Neural cell (in vitro differentiated cells): ENCODE results near the gene LMO3. TPM values are rescaled to one million over a fixed set of nuclear protein-coding genes. Genes with fewer than 3 reads are reported as not detected.

Experiments used
- H2AFZ ChIP-seq: fragments of 200-600, 300-800 bp; sonication (generic), shearing (Covaris generic); 2 replicates; pipeline ENCODE4 v1.6.0; 2014; ENCODE audit warnings: low read depth, mild to moderate bottlenecking, antibody characterized with exemption, low read length, moderate library complexity
- H3F3A ChIP-seq: fragments of 200-600 bp; shearing (Covaris generic); 2 replicates; pipeline ENCODE4 v1.6.1; 2016; ENCODE audit warnings: mild to moderate bottlenecking, moderate library complexity, mixed read lengths, antibody characterized with exemption, low read length; ENCODE audit not compliant: insufficient read depth, poor library complexity, severe bottlenecking
- H3K27ac ChIP-seq: fragments of 200-600, 300-800 bp; sonication (generic), shearing (Covaris generic); 2 replicates; pipeline ENCODE4 v1.5.1; 2014; ENCODE audit warnings: mild to moderate bottlenecking, low read length, moderate library complexity
- H3K27me3 ChIP-seq: fragments of 300-800, 200-600 bp; sonication (generic), shearing (Covaris generic); 2 replicates; pipeline ENCODE4 v1.6.0; 2014; ENCODE audit warnings: mild to moderate bottlenecking, low read depth, low read length, moderate library complexity; ENCODE audit not compliant: insufficient read depth
- H3K36me3 ChIP-seq: fragments of 300-800, 200-600 bp; sonication (generic), shearing (Covaris generic); 2 replicates; pipeline ENCODE4 v1.5.1; 2014; ENCODE audit warnings: mild to moderate bottlenecking, antibody characterized with exemption, low read length, moderate library complexity; ENCODE audit not compliant: insufficient read depth
- H3K4me2 ChIP-seq: fragments of 300-800, 200-600 bp; sonication (generic), shearing (Covaris generic); 2 replicates; pipeline ENCODE4 v1.6.0; 2014; ENCODE audit warnings: mild to moderate bottlenecking, low read length
- H3K4me3 ChIP-seq: fragments of 300-800, 200-600 bp; sonication (generic), shearing (Covaris generic); 2 replicates; pipeline ENCODE4 v1.5.1; 2014; ENCODE audit warnings: mild to moderate bottlenecking, low read length, moderate library complexity
- H3K79me2 ChIP-seq: fragments of 200-600 bp; shearing (Covaris generic); replicated peaks from 2 replicates; pipeline ENCODE4 v1.6.0; 2014; ENCODE audit warnings: mild to moderate bottlenecking, low read length, moderate library complexity; ENCODE audit not compliant: insufficient read depth
- H3K9ac ChIP-seq: fragments of 300-800, 200-600 bp; sonication (generic), shearing (Covaris generic); 2 replicates; pipeline ENCODE4 v1.6.1; 2016; ENCODE audit warnings: mild to moderate bottlenecking, low read length, mixed read lengths
- H3K9me2 ChIP-seq: fragments of 200-600 bp; shearing (Covaris generic); 2 replicates; pipeline ENCODE4 v1.6.1; 2016; ENCODE audit warnings: mild to moderate bottlenecking, low read length, mixed read lengths; ENCODE audit not compliant: insufficient read depth
- H3K9me3 ChIP-seq: fragments of 200-600, 300-800 bp; sonication (generic), shearing (Covaris generic); 2 replicates; pipeline ENCODE4 v1.6.1; 2016; ENCODE audit warnings: mild to moderate bottlenecking, mixed run types, low read length, moderate library complexity, mixed read lengths
- H4K20me1 ChIP-seq: fragments of 200-600 bp; shearing (Covaris generic); 2 replicates; pipeline ENCODE4 v1.6.1; 2016; ENCODE audit warnings: mild to moderate bottlenecking, mixed run types; ENCODE audit not compliant: insufficient read depth
- CTCF ChIP-seq: fragments of 450-650 bp; IDR thresholded peaks from 2 replicates; pipeline ENCODE4 v1.5.1; 2014; ENCODE audit warnings: antibody characterized with exemption, mild to moderate bottlenecking, moderate library complexity; ENCODE audit not compliant: poor library complexity, severe bottlenecking
- EP300 ChIP-seq: fragments of 450-650 bp; conservative IDR thresholded peaks from 2 replicates; pipeline ENCODE4 v1.6.1; 2014; ENCODE audit warnings: antibody characterized with exemption, mild to moderate bottlenecking, moderate library complexity; ENCODE audit not compliant: poor library complexity, severe bottlenecking
- EZH2 ChIP-seq: fragments of 200-600, 300-800 bp; shearing (Covaris generic), sonication (generic); IDR thresholded peaks from 2 replicates; pipeline ENCODE4 v1.6.1; 2014; ENCODE audit warnings: antibody characterized with exemption, low read length, borderline replicate concordance, mild to moderate bottlenecking; ENCODE audit not compliant: insufficient read depth, poor library complexity, severe bottlenecking
- MXI1 ChIP-seq: fragments of 450-650 bp; conservative IDR thresholded peaks from 2 replicates; pipeline ENCODE4 v1.6.1; 2014; ENCODE audit warnings: antibody characterized with exemption, mild to moderate bottlenecking; ENCODE audit not compliant: poor library complexity, severe bottlenecking
- POLR2AphosphoS5 ChIP-seq: IDR thresholded peaks from 2 replicates; pipeline ENCODE4 v1.6.1; 2012
- RAD21 ChIP-seq: fragments of 450-650 bp; conservative IDR thresholded peaks from 2 replicates; pipeline ENCODE4 v1.6.1; 2014; ENCODE audit warnings: antibody characterized with exemption, mild to moderate bottlenecking, moderate library complexity
- SMC3 ChIP-seq: fragments of 450-650 bp; conservative IDR thresholded peaks from 2 replicates; pipeline ENCODE4 v1.6.1; 2014; ENCODE audit warnings: antibody characterized with exemption, mild to moderate bottlenecking, moderate library complexity; ENCODE audit not compliant: poor library complexity
- TAF1 ChIP-seq: IDR thresholded peaks from 2 replicates; pipeline ENCODE4 v1.6.1; 2012; ENCODE audit warnings: low read depth
- polyA plus RNA-seq: library from polyadenylated mRNA; depleted of rRNA; stranded (reverse); fragments of >200 nt; gene quantifications from 2 replicates; pipeline ENCODE4 v1.2.3, GENCODE V29; 2014
- TF ChIP-seq, protein P1 (sequence below): IDR thresholded peaks from 2 replicates; pipeline ENCODE4 v1.6.1; 2012; ENCODE audit warnings: borderline replicate concordance

LMO3 gene
- polyA plus RNA-seq, 1 donor from 2014 or later, result 42.8 TPM

- Histone ChIP-seq H3K4me3 (peak overlapping the region; percentile 30), H3K79me2 (no peaks in the 10 kb centered on the region), H3K9me3 (no peaks in the 10 kb centered on the region), H3K27ac (peak overlapping the region; percentile 44), H2AFZ (no peak overlapping the region), H3K9me2 (no peaks in the 10 kb centered on the region), H3F3A (no peaks in the 10 kb centered on the region), H3K9ac (no peak overlapping the region), H3K4me2 (peak overlapping the region; percentile 22), H3K36me3 (no peaks in the 10 kb centered on the region), H4K20me1 (no peaks in the 10 kb centered on the region), H3K27me3 (no peaks in the 10 kb centered on the region)
- TF ChIP-seq MXI1 (no peak), EP300 (no peak), POLR2AphosphoS5 (no peak), TAF1 (no peak), SMC3 (no peak), EZH2 (no peak), CTCF (no peak), RAD21 (no peak)
- TF ChIP-seq, protein P1, sequence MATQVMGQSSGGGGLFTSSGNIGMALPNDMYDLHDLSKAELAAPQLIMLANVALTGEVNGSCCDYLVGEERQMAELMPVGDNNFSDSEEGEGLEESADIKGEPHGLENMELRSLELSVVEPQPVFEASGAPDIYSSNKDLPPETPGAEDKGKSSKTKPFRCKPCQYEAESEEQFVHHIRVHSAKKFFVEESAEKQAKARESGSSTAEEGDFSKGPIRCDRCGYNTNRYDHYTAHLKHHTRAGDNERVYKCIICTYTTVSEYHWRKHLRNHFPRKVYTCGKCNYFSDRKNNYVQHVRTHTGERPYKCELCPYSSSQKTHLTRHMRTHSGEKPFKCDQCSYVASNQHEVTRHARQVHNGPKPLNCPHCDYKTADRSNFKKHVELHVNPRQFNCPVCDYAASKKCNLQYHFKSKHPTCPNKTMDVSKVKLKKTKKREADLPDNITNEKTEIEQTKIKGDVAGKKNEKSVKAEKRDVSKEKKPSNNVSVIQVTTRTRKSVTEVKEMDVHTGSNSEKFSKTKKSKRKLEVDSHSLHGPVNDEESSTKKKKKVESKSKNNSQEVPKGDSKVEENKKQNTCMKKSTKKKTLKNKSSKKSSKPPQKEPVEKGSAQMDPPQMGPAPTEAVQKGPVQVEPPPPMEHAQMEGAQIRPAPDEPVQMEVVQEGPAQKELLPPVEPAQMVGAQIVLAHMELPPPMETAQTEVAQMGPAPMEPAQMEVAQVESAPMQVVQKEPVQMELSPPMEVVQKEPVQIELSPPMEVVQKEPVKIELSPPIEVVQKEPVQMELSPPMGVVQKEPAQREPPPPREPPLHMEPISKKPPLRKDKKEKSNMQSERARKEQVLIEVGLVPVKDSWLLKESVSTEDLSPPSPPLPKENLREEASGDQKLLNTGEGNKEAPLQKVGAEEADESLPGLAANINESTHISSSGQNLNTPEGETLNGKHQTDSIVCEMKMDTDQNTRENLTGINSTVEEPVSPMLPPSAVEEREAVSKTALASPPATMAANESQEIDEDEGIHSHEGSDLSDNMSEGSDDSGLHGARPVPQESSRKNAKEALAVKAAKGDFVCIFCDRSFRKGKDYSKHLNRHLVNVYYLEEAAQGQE, result no peak
These were observed 18.9 kb downstream of the LMO3 start for GRCh38 chr12:16587110-16587453.

GRCh38 chr12:16586350-16587109, 19.4 kb downstream of the LMO3 start:
- TF ChIP-seq TAF1 (no peak), RAD21 (no peak), MXI1 (no peak), POLR2AphosphoS5 (no peak), EP300 (no peak), SMC3 (no peak), EZH2 (no peak), CTCF (no peak)
- TF ChIP-seq, protein P1, result no peak
- Histone ChIP-seq H3K4me3 (peak overlapping the region; percentile 30), H3K4me2 (peak overlapping the region; percentile 22), H3K36me3 (no peaks in the 10 kb centered on the region), H4K20me1 (no peaks in the 10 kb centered on the region), H3K9me3 (no peaks in the 10 kb centered on the region), H2AFZ (no peak overlapping the region), H3K9ac (no peak overlapping the region), H3F3A (no peaks in the 10 kb centered on the region), H3K79me2 (no peaks in the 10 kb centered on the region), H3K9me2 (no peaks in the 10 kb centered on the region), H3K27ac (peak overlapping the region; percentile 44), H3K27me3 (no peaks in the 10 kb centered on the region)
